Neural progenitor cell (in vitro differentiated cells): Measurements from ENCODE around the gene OSCAR. TPM values are rescaled to one million over a fixed set of nuclear protein-coding genes. Genes with fewer than 3 reads are reported as not detected.

Source experiments
- DNase-seq: peaks from one replicate; pipeline ENCODE4 v3.0.0-alpha.2; 2016; ENCODE audit warnings: low spot score
- H2AFZ ChIP-seq: fragments of 200-600 bp; sonication (generic); replicated peaks from 2 replicates; pipeline ENCODE4 v1.6.1; 2016; ENCODE audit warnings: antibody characterized with exemption
- H3F3A ChIP-seq: fragments of 200-600 bp; sonication (generic); 2 replicates; pipeline ENCODE4 v1.6.1; 2016; ENCODE audit warnings: antibody characterized with exemption, low read depth
- H3K27ac ChIP-seq: fragments of 200-600 bp; sonication (generic); 2 replicates; pipeline ENCODE4 v1.5.1; 2016; ENCODE audit warnings: mild to moderate bottlenecking
- H3K27me3 ChIP-seq: fragments of 200-600 bp; sonication (generic); 2 replicates; pipeline ENCODE4 v1.6.1; 2016; ENCODE audit warnings: mild to moderate bottlenecking, moderate library complexity
- H3K36me3 ChIP-seq: fragments of 200-600 bp; sonication (generic); 2 replicates; pipeline ENCODE4 v1.5.1; 2016
- H3K4me1 ChIP-seq: fragments of 200-600 bp; sonication (generic); 2 replicates; pipeline ENCODE4 v1.6.1; 2016; ENCODE audit warnings: mixed run types
- H3K4me2 ChIP-seq: fragments of 200-600 bp; sonication (generic); 2 replicates; pipeline ENCODE4 v1.6.1; 2016
- H3K4me3 ChIP-seq: fragments of 200-600 bp; sonication (generic); 2 replicates; pipeline ENCODE4 v1.5.1; 2016
- H3K79me2 ChIP-seq: fragments of 200-600 bp; sonication (generic); 2 replicates; pipeline ENCODE4 v1.6.1; 2016; ENCODE audit warnings: low read depth
- H3K9ac ChIP-seq: fragments of 200-600 bp; sonication (generic); 2 replicates; pipeline ENCODE4 v1.6.1; 2016
- H3K9me3 ChIP-seq: fragments of 200-600 bp; sonication (generic); 2 replicates; pipeline ENCODE4 v1.5.1; 2016; ENCODE audit warnings: low read depth
- H4K20me1 ChIP-seq: fragments of 200-600 bp; sonication (generic); 2 replicates; pipeline ENCODE4 v1.6.1; 2016; ENCODE audit warnings: low read depth
- H3K27ac Mint-ChIP-seq: 3 replicates; pipeline ENCODE4 v1.8.0; 2021; ENCODE audit warnings: mixed read lengths
- H3K27me3 Mint-ChIP-seq: 2 replicates; pipeline ENCODE4 v1.8.0; 2022; ENCODE audit warnings: low read depth, mild to moderate bottlenecking, inconsistent platforms, moderate library complexity, mixed read lengths; ENCODE audit not compliant: insufficient read depth
- H3K36me3 Mint-ChIP-seq: 3 replicates; pipeline ENCODE4 v1.8.0; 2021; ENCODE audit warnings: mixed read lengths
- H3K4me1 Mint-ChIP-seq: 3 replicates; pipeline ENCODE4 v1.8.0; 2021; ENCODE audit warnings: mixed read lengths
- H3K4me3 Mint-ChIP-seq: 3 replicates; pipeline ENCODE4 v1.8.0; 2021; ENCODE audit warnings: mild to moderate bottlenecking, moderate library complexity, mixed read lengths
- H3K9me3 Mint-ChIP-seq: 3 replicates; pipeline ENCODE4 v1.8.0; 2020; ENCODE audit warnings: mixed read lengths
- CTCF ChIP-seq: fragments of 200-600 bp; sonication (generic); IDR thresholded peaks from 2 replicates; pipeline ENCODE4 v1.5.1; 2017; ENCODE audit warnings: antibody characterized with exemption, mild to moderate bottlenecking
- EZH2 ChIP-seq: fragments of 200-600 bp; sonication (generic); IDR thresholded peaks from 2 replicates; pipeline ENCODE4 v1.6.1; 2017; ENCODE audit warnings: antibody characterized with exemption, mild to moderate bottlenecking, moderate library complexity
- EZH2phosphoT487 ChIP-seq: fragments of 200-600 bp; sonication (generic); IDR thresholded peaks from 2 replicates; pipeline ENCODE4 v1.6.1; 2017; ENCODE audit warnings: antibody characterized with exemption
- total RNA-seq: library from RNA; depleted of rRNA; stranded (reverse); fragments of >200 nt; gene quantifications from 2 replicates; pipeline ENCODE4 v1.2.3, GENCODE V29; 2015; ENCODE audit warnings: low replicate concordance

The OSCAR gene
- total RNA-seq, 1 donor from 2014 or later: not detected

DNA sequence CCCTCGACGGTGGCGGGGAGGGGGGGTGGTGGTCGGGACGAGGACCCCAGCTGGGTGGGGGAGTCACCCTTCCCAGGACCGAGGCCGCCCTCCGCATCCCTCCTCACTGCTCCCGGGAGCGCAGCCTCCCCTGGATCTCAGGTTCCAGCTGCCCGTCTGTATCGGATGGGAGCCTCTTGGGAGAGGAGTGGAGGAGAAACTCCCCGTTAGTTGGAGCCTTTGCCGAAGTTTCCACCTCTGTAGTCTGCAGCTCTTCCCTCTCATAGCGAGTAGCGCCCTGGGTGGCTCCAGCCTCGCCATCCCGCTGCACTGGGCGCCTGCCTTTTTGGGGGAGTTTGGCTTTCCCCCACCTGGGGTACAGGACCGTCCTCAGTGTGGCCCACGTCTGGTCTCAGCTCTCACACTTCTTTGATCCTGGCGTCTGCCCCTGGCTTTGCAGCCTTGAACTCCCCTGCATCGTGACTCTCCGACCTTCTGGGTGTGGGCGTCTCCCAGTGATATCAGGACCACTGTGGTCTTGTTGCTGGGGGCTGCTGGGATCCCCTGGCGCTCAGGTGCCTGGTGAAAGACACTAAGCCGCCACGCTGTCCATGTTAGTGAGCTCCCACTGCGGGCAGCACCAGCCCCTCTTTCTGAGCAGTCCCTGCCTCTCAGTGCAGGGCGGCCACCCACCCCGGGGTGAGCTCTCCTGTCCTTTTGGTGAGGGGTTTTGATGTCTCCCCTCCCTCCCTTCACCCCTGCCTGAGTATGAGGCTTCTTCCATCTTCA is 38.1 kb upstream of the OSCAR start:
- H3K4me1 Mint-ChIP-seq: peaks cover 36% of the 10 kb centered on the region
- no peak for TF ChIP-seq EZH2
- TF ChIP-seq CTCF: no peak
- Histone ChIP-seq H3K27ac (no peak overlapping the region), H3K27me3 (peaks cover 4% of the 10 kb centered on the region), H3F3A (peaks cover 19% of the 10 kb centered on the region), H3K9me3 (no peaks in the 10 kb centered on the region), H3K36me3 (no peaks in the 10 kb centered on the region), H3K4me2 (peak overlapping the region; percentile 98), H2AFZ (no peak overlapping the region), H4K20me1 (peaks cover 57% of the 10 kb centered on the region), H3K9ac (peak overlapping the region; percentile 100), H3K4me1 (peaks cover 8% of the 10 kb centered on the region), H3K4me3 (peak overlapping the region; percentile 99), H3K79me2 (peaks cover 55% of the 10 kb centered on the region)
- DNase-seq: peak; percentile 28
- peaks cover 21% of the 10 kb centered on the region for H3K36me3 Mint-ChIP-seq
- peak overlapping the region; percentile 96 for H3K4me3 Mint-ChIP-seq
- H3K9me3 Mint-ChIP-seq: no peaks in the 10 kb centered on the region
- H3K27me3 Mint-ChIP-seq: peaks cover 17% of the 10 kb centered on the region
- peak overlapping the region; percentile 93 for H3K27ac Mint-ChIP-seq

- H3K4me3 Mint-ChIP-seq: peak within 1 kb of the TSS; percentile 96
- H3K4me2 ChIP-seq: peak within 1 kb of the TSS; percentile 98
- peak within 1 kb of the TSS; percentile 93 for H3K27ac Mint-ChIP-seq
- peaks cover 36% of the 10 kb centered on the region for H3K4me1 Mint-ChIP-seq
- peak within 1 kb of the TSS; percentile 99 for H3K4me3 ChIP-seq
- H3K4me1 ChIP-seq: peaks cover 8% of the 10 kb centered on the region
- H3K27me3 ChIP-seq: peaks cover 4% of the 10 kb centered on the region
- DNase-seq: peak; percentile 75
- H3K36me3 ChIP-seq: no peaks in the 10 kb centered on the region
- peak within 1 kb of the TSS; percentile 100 for H3K9ac ChIP-seq
- peaks cover 15% of the 10 kb centered on the region for H3K36me3 Mint-ChIP-seq
- H3K9me3 ChIP-seq: no peaks in the 10 kb centered on the region
- H3K9me3 Mint-ChIP-seq: no peaks in the 10 kb centered on the region
- H3K27me3 Mint-ChIP-seq: peaks cover 13% of the 10 kb centered on the region
- peak within 1 kb of the TSS; percentile 98 for H3K27ac ChIP-seq
- peak within 1 kb of the TSS; percentile 93 for H2AFZ ChIP-seq
- H4K20me1 ChIP-seq: peaks cover 50% of the 10 kb centered on the region
- TF ChIP-seq EZH2 (no peak), CTCF (peak; percentile 50), EZH2phosphoT487 (no peak)
- H3K79me2 ChIP-seq: peaks cover 52% of the 10 kb centered on the region
- peaks cover 19% of the 10 kb centered on the region for H3F3A ChIP-seq
These were observed 37.3 kb upstream of the OSCAR start, which contains the start of gene CNOT3 for GRCh38 chr19:54137699-54138488. Gene CNOT3, plus strand, starts transcription at chr19:54137762. Its CDS starts 5,217 bp downstream, at chr19:54142979.

DNA sequence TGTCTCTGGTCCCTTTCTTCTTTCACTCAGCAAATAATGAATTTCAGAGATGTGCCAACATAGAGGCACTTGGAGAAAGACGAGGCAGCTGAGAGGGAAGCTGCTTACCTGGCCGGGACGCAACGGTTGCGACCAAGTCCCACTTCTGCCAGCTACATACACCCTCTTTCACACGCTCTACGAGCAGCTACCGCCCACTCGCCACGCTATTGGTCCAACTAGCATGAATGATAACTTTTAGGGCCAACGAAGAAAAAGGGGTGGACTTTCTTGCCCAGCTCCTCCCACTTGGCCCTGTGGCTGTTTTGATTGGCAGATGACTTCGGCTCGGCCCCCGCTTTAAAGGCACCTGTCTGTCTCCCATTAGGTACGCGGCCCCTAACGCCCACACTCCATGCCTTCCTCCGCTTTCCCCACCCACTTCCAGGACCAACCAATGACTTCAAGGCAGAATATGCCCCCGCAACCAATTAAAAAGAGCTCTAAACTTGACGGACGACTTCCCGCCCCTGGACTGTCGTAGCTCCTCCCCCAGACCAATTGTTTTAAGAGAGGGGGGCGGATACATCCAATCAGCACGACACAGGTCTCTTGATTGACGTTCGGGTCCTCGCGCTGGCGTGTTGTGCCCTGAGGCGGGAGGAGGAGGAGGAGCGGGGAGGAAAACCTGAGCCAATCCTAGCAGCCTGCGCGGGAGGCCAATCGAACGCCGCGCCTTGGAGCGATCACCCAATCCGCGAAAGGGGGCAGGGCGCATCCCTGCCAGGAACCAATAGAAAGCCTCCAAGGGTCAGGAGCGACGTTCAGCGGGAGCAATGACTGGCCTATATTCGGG is 36.5 kb upstream of the OSCAR start:
- peaks cover 8% of the 10 kb centered on the region for H3K4me1 ChIP-seq
- peak overlapping the region; percentile 100 for H3K9ac ChIP-seq
- H3K79me2 ChIP-seq: peaks cover 44% of the 10 kb centered on the region
- Mint-ChIP-seq H3K36me3 (peaks cover 7% of the 10 kb centered on the region), H3K27ac (peak overlapping the region; percentile 57), H3K4me1 (peaks cover 36% of the 10 kb centered on the region), H3K9me3 (no peaks in the 10 kb centered on the region), H3K27me3 (peaks cover 13% of the 10 kb centered on the region), H3K4me3 (peak overlapping the region; percentile 96)
- H3K36me3 ChIP-seq: no peaks in the 10 kb centered on the region
- no peak for TF ChIP-seq EZH2
- no peak for TF ChIP-seq EZH2phosphoT487
- TF ChIP-seq CTCF: no peak
- H3K27me3 ChIP-seq: peaks cover 4% of the 10 kb centered on the region
- H4K20me1 ChIP-seq: peaks cover 42% of the 10 kb centered on the region
- DNase-seq: peak; percentile 100
- peak overlapping the region; percentile 77 for H2AFZ ChIP-seq
- peak overlapping the region; percentile 99 for H3K4me3 ChIP-seq
- no peak overlapping the region for H3K27ac ChIP-seq
- H3K4me2 ChIP-seq: peak overlapping the region; percentile 95
- H3K9me3 ChIP-seq: no peaks in the 10 kb centered on the region
- peaks cover 19% of the 10 kb centered on the region for H3F3A ChIP-seq
